SKM-1 (cell line): ENCODE data around the gene TAAR1.

Experiments used
- DNase-seq: peaks from one replicate; lab custom pipeline; 2025; ENCODE audit not compliant: unreplicated experiment; lab: John Stamatoyannopoulos, UW

The TAAR1 gene

DNA sequence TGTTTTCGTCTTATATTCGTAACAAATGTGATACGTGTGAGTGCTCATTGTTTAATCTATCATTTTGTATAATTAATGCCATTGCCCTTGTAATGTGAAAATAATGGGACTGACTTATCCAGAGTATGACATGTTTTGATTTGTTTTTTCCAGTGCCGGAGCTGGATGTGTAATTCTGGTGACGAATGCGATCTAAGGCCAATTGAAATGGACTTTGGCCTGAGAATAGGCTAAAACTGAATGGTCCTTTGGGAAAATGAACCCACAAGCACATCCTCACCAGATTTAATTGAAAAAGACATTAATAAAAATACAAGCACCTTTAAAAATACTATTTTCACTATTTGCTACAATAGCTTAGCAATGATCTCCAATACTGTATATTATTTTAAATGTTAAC is 62.8 kb downstream of the TAAR1 start:
- DNase-seq, result no peak
